IMR-90 (cell line): Measurements from ENCODE around the gene ZNF565. TPM values are rescaled to one million over a fixed set of nuclear protein-coding genes. Genes with fewer than 3 reads are reported as not detected.

Source experiments
- ATAC-seq: fragments of 200-7000 bp; cut with Tn5 transposase; 2 replicates; pipeline ENCODE4 v1.9.1; 2020; ENCODE audit warnings: low read depth, mild to moderate bottlenecking, moderate library complexity
- BruUV-seq: library from RNA; stranded (reverse); fragments of 400-500 nt; replicated peaks from 2 replicates; lab custom pipeline; 2021; lab: Mats Ljungman, UMichigan
- CTCF ChIA-PET: fragments of 300-600 bp; formaldehyde crosslinking; extraction: SDS; loops from one replicate; lab custom pipeline; 2021; ENCODE audit warnings: antibody characterized with exemption; lab: Yijun Ruan, JAX
- POLR2A ChIA-PET: fragments of 300-600 bp; sonication (Branson Sonifier 250); formaldehyde crosslinking; loops from one replicate; lab custom pipeline; 2022; ENCODE audit warnings: antibody characterized with exemption; ENCODE audit not compliant: unreplicated experiment; lab: Charles Lee
- DNase-seq: peaks from one replicate; pipeline ENCODE4 v3.0.0; 2013
- H2AFZ ChIP-seq: replicated peaks from 2 replicates; pipeline ENCODE3; 2013; ENCODE audit warnings: low read length, mild to moderate bottlenecking; ENCODE audit not compliant: poor library complexity
- H2AK5ac ChIP-seq: 2 replicates; pipeline ENCODE4 v1.6.1; 2013; ENCODE audit warnings: low read depth, low read length, inconsistent platforms
- H2AK9ac ChIP-seq: replicated peaks from 2 replicates; pipeline ENCODE3; 2013; ENCODE audit warnings: mild to moderate bottlenecking, low read depth, low read length, moderate library complexity; ENCODE audit not compliant: poor library complexity
- H2BK120ac ChIP-seq: 2 replicates; pipeline ENCODE4 v1.6.1; 2013; ENCODE audit warnings: low read depth, low read length, inconsistent platforms
- H2BK15ac ChIP-seq: 3 replicates; pipeline ENCODE4 v1.6.1; 2013; ENCODE audit warnings: low read depth, low read length, inconsistent platforms
- H2BK20ac ChIP-seq: 2 replicates; pipeline ENCODE4 v1.6.1; 2013; ENCODE audit warnings: low read depth, mild to moderate bottlenecking, inconsistent platforms, low read length, moderate library complexity
- H2BK5ac ChIP-seq: 2 replicates; pipeline ENCODE4 v1.6.1; 2013; ENCODE audit warnings: mild to moderate bottlenecking, low read depth, low read length, inconsistent platforms; ENCODE audit not compliant: poor library complexity, severe bottlenecking
- H3K14ac ChIP-seq: replicated peaks from 2 replicates; pipeline ENCODE4 v1.6.1; 2013; ENCODE audit warnings: low read depth, low read length, inconsistent platforms
- H3K18ac ChIP-seq: 2 replicates; pipeline ENCODE4 v1.6.1; 2013; ENCODE audit warnings: low read depth, low read length, control low read depth
- H3K23ac ChIP-seq: 2 replicates; pipeline ENCODE4 v1.6.1; 2013; ENCODE audit warnings: low read depth, low read length, inconsistent platforms
- H3K27ac ChIP-seq: 2 replicates; pipeline ENCODE4 v1.5.1; 2013; ENCODE audit warnings: mild to moderate bottlenecking, control low read depth, low read length; ENCODE audit not compliant: insufficient read depth
- H3K27me3 ChIP-seq: 2 replicates; pipeline ENCODE4 v1.6.1; 2013; ENCODE audit warnings: low read length; ENCODE audit not compliant: control insufficient read depth, insufficient read depth
- H3K36me3 ChIP-seq: 2 replicates; pipeline ENCODE4 v1.6.1; 2013; ENCODE audit warnings: low read length, mixed read lengths; ENCODE audit not compliant: control insufficient read depth, insufficient read depth
- H3K4ac ChIP-seq: 2 replicates; pipeline ENCODE4 v1.6.1; 2013; ENCODE audit warnings: low read depth, low read length, inconsistent platforms
- H3K4me1 ChIP-seq: 2 replicates; pipeline ENCODE4 v1.6.1; 2013; ENCODE audit warnings: low read length, mixed read lengths; ENCODE audit not compliant: control insufficient read depth, insufficient read depth
- H3K4me2 ChIP-seq: 2 replicates; pipeline ENCODE4 v1.6.1; 2013; ENCODE audit warnings: low read depth, mild to moderate bottlenecking, control low read depth, low read length, moderate library complexity
- H3K4me3 ChIP-seq: 2 replicates; pipeline ENCODE4 v1.5.1; 2013; ENCODE audit warnings: low read depth, mild to moderate bottlenecking, control low read depth, low read length, moderate library complexity; ENCODE audit not compliant: insufficient read depth
- H3K56ac ChIP-seq: 2 replicates; pipeline ENCODE4 v1.6.1; 2013; ENCODE audit warnings: low read length, inconsistent platforms; ENCODE audit not compliant: insufficient read depth; ENCODE audit errors: extremely low read depth
- H3K79me1 ChIP-seq, 2 experiments: 2 replicates each; pipeline ENCODE4 v1.6.1; 2013; ENCODE audit warnings: low read length in 2 of 2, inconsistent platforms in 1 of 2, low read depth in 1 of 2
- H3K9ac ChIP-seq: 2 replicates; pipeline ENCODE4 v1.6.1; 2013; ENCODE audit warnings: low read depth, low read length, control low read depth
- H3K9me1 ChIP-seq: 2 replicates; pipeline ENCODE4 v1.6.1; 2013; ENCODE audit warnings: low read length, inconsistent platforms; ENCODE audit not compliant: insufficient read depth
- H3K9me3 ChIP-seq: 2 replicates; pipeline ENCODE4 v1.6.1; 2013; ENCODE audit warnings: low read length; ENCODE audit not compliant: control insufficient read depth, insufficient read depth
- H4K20me1 ChIP-seq: 2 replicates; pipeline ENCODE4 v1.6.1; 2013; ENCODE audit warnings: low read length, inconsistent platforms; ENCODE audit not compliant: insufficient read depth
- H4K5ac ChIP-seq: 2 replicates; pipeline ENCODE4 v1.6.1; 2013; ENCODE audit warnings: mild to moderate bottlenecking, low read depth, low read length, control low read depth
- H4K8ac ChIP-seq, 2 experiments: 2 replicates each; pipeline ENCODE4 v1.6.1; 2013; ENCODE audit warnings: low read depth in 2 of 2, low read length in 2 of 2, control low read depth in 1 of 2, inconsistent platforms in 1 of 2
- H4K91ac ChIP-seq: 2 replicates; pipeline ENCODE4 v1.6.1; 2013; ENCODE audit warnings: low read depth, low read length, inconsistent platforms; ENCODE audit not compliant: insufficient read depth
- NFE2L2 ChIP-seq: fragments of 150-350 bp; IDR thresholded peaks from 2 replicates; pipeline ENCODE4 v1.6.1; 2016; ENCODE audit warnings: low read depth, mild to moderate bottlenecking, low read length
- RCOR1 ChIP-seq: IDR thresholded peaks from 2 replicates; pipeline ENCODE4 v1.6.1; 2012; ENCODE audit warnings: mild to moderate bottlenecking, low read length, improper control_type of control experiment; ENCODE audit not compliant: insufficient replicate concordance
- WGBS, 2 experiments: methylation state at CpG; one replicate each; pipeline versions ENCODE4 v1.1.5 to v1.1.7; 2013; ENCODE audit warnings: missing lambda C conversion rate in 2 of 2; ENCODE audit not compliant: insufficient read length in 1 of 2; ENCODE audit errors: extremely low coverage in 2 of 2; 5-methylcytosine and 5-hydroxymethylcytosine counted together
- dilution Hi-C: fragments of 300-500 bp; cut with HindIII; formaldehyde crosslinking; loops from one replicate; pipeline ENCODE4 v1.14.3; 2018; ENCODE audit warnings: low sequenced_read_pairs; ENCODE audit not compliant: unreplicated experiment
- in situ Hi-C: fragments of 300-500 bp; cut with MboI; formaldehyde crosslinking; loops from 3 replicates; pipeline ENCODE4 v1.14.3; 2019; ENCODE audit warnings: low sequenced_read_pairs, inconsistent platforms, mixed read lengths
- intact Hi-C: fragments of 100-400 bp; cut with micrococcal nuclease; formaldehyde crosslinking; loops from 2 replicates; pipeline ENCODE4 v1.10.0; 2022
- polyA plus RNA-seq, 3 experiments: library from polyadenylated mRNA; depleted of rRNA; stranded (reverse); fragments of >200 nt; gene quantifications; 2 replicates each; pipeline ENCODE4 v1.2.3, GENCODE V29; 2012; ENCODE audit warnings: low replicate concordance in 1 of 3
- total RNA-seq: library from RNA; depleted of rRNA; stranded (reverse); fragments of >200 nt; gene quantifications from 2 replicates; pipeline ENCODE4 v1.2.3, GENCODE V29; 2012

Gene ZNF565
- total and polyA plus RNA-seq, 2 of the 4 experiments (the other 2 are of a cell fraction), result 2.3 to 7.5 TPM

GRCh38 chr19:36236946-36237310 is 22.5 kb upstream of the ZNF565 start:
- Histone ChIP-seq H3K18ac (no peak overlapping the region), H3K4me3 (no peak overlapping the region), H3K27ac (no peak overlapping the region), H4K91ac (no peak overlapping the region), H3K4me2 (no peak overlapping the region), H2AK9ac (no peak overlapping the region), H3K79me1 (peaks cover 8 to 17% of the 10 kb centered on the region in 2 experiments; a peak in 3 of 4 replicates), H2AFZ (no peak overlapping the region), H3K9me3 (peaks cover 36% of the 10 kb centered on the region), H2BK5ac (no peak overlapping the region), H3K14ac (no peak overlapping the region), H3K36me3 (peaks cover 60% of the 10 kb centered on the region), H2BK120ac (no peak overlapping the region), H3K23ac (no peak overlapping the region), H3K9me1 (no peaks in the 10 kb centered on the region), H3K4ac (no peak overlapping the region), H3K27me3 (no peaks in the 10 kb centered on the region), H3K56ac (no peak overlapping the region), H2AK5ac (no peak overlapping the region), H4K5ac (no peak overlapping the region), H2BK20ac (no peak overlapping the region), H4K20me1 (no peaks in the 10 kb centered on the region), H3K9ac (no peak overlapping the region), H4K8ac (no peak overlapping the region), H3K4me1 (no peaks in the 10 kb centered on the region), H2BK15ac (no peak overlapping the region)
- CTCF ChIA-PET, result no interaction called here
- no peak for ATAC-seq
- TF ChIP-seq RCOR1 (no peak), NFE2L2 (no peak)
- dilution Hi-C loops (no loop called here), intact Hi-C loops (no loop called here), in situ Hi-C loops (no loop called here)
- no CpG with 5 or more reads among the region's 3 CpGs for WGBS, 2 experiments
- POLR2A ChIA-PET, result no interaction called here
- DNase-seq, result no peak
- no TSS peak for BruUV-seq
